ENCODE measurements around the gene TBC1D10A.
A peak's percentile ranks its signal among the peaks of the same experiment; 100 is the strongest.

TBC1D10A gene

DNA sequence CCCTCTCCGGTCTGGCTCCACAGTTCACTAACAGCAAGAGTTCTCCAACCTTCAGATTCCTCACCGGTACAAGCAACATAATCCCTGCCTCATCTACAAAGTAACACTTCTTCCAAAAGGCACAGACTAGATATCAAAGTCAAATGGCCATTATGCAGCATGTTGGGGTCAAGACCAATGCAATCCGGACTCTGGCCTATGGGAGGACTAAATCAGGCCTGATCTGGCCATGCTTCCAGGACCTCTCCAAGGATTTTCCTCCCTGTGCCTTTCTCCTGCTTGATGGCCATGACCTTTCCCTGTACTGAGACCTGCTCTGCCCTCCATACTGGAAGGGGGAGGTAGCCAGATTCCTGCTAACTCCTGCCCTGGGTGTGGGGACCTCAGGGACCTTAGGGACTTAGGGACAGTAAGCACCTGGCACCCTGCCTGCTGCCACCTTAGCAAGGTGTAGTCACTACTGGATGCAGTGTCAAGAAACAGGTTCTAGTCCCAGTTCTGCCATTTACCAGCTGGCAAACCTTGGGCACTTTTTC, 6.7 kb downstream of the TBC1D10A start:
- no peak for DNase-seq (ENCODE audit: low read depth)

DNA sequence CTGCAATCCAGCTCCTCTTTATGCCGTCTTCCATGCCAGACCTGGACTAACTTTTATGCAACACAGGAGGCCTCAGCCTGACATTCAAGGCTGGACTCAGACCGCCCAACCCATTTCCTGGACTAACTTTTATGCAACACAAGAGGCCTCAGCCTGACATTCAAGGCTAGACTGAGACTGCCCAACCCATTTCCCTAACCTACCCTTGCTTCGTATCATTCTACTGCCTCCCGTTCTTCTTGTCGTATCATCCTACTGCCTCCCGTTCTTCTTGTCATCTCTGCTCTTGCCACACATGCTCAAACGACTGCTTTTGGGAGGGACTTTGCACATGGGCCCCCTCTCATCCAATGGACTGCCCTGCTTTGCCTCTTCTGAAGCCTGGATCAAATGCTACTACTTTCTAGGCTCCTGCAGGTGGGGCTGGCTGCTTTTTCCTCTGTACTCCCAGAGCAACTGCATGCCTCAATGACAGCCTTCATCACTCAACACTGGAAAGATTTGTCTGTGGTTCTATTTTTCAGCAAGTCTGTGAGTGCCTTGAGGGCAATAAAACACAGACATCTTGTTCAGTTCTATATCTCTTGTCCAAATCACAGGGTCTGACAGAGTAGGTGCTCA, 7.8 kb downstream of the TBC1D10A start:
- no peak for DNase-seq (ENCODE audit: low read depth)

DNA sequence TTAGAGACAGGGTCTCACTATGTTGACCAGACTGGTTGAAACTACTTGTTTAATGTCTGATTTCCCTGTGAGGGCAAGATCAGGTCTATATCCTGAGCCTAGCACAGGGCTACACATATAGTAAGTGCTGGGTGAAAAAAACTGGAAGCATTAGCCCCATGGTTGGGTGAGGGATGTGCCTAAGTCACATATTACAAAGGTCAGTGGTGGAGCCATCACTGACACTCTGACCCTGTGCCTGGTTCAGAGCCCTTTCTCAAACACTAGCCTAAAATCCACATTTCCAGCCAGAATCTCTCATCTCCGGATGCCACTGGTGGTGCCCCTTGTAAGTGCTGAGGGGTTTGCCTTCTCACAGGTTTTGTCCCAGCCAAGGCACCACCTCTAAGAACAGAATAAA, 9.0 kb downstream of the TBC1D10A start:
- no peak for DNase-seq (ENCODE audit: low read depth)

DNA sequence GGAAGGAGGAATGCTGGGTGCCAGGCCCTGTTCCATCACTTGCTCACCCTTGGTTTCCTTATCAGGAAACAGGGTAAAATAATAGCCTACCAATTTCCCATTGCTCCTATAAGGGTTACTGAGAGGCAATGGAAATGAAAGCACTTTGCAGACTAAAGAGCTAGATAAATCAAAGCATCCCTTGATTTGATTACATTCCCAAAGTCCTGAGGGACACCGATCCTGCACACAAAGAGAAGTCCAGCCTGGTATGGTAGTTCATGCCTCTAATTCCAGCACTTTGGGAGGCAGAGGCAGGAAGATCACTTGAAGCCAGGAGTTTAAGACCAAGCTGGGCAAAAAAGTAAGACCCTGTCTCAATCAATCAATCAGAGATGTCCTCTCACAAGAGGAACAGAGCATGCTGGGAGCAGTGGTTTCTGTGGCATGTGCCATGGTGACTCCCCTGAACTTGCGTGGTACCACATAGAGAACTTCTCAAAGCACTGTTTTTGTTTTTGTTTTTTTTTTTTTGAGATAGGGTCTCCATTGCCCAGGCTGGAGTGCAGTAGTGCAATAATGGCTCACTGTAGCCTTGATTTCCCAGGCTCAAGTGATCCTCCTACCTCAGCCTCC, 10.7 kb downstream of the TBC1D10A start:
- no peak for DNase-seq (ENCODE audit: low read depth)

DNA sequence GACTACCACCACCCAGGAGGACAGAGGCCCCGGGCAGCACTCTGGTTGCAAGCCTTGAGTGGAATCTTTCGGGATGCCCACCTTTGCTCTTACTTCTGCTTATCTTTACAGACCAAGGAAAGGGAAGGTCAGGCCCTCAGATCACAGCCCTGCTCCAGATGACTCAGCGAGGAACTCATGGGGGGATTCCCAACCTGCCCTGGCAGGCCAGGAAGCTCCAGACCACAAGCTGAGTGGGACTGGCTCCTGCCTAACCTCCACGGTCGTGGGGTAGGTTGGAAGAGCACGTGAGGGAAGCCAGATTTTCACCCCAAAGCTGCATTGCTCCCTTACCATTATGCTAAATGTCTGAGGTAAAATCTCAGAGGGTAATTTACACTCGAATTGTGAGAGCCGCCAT, 11.8 kb downstream of the TBC1D10A start:
- DNase-seq (ENCODE audit: low read depth) = no peak

DNA sequence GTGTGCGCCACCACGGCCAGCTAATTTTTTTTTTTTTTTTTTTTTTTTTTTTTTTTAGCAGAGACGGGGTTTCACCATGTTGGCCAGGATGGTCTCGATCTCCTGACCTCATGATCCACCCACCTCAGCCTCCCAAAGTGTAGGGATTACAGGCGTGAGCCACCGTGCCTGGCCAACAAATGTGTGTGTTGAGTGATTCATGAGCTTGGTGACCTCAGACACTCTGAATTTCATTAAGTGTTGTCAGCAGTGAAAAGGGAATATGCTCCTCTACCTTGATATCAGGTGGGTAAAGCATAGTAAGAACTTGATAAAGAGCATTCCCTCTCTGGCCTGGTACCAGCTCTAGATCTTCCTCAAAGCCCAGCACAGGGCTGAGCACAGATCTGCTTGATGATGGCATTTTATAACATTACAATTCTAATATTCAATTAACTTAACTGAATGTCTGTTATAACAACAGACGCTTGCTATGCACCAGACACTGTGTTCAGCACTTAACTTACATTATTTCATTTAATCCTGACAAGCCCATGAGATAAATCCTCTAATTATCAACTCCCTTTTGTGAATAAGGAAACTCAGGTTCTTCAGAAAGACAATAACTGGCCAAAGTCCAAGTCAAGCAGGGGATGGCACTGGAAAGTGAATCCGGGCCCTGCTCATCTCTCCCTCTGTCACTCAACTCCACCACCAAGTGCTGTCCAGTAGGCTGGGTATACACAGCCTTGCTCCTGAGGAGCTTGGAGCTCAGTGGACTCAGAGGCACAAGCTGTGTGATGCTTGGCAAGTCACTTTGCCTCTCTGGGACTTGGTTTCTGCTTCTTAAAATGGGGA, 13.0 kb downstream of the TBC1D10A start:
- no peak for DNase-seq (ENCODE audit: low read depth)

DNA sequence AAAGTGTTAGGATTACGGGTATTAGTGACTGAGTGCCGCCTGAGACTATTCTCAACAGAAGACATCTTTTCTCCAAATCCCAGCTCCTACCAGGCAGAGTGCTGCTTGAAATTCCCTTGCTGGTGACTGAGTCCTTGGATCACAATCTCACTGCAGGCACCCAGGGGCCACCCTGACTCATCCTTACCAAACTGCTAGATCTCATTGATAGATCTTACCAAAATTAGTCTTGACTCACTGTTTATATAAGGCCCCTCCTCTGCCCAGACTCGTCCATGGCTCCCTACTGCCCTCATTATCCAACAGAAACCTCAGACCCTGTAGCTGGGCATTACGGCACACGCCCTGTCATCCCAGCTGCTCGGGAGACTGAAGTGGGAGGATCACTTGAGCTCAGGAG, 14.7 kb downstream of the TBC1D10A start:
- no peak for DNase-seq (ENCODE audit: low read depth)

DNA sequence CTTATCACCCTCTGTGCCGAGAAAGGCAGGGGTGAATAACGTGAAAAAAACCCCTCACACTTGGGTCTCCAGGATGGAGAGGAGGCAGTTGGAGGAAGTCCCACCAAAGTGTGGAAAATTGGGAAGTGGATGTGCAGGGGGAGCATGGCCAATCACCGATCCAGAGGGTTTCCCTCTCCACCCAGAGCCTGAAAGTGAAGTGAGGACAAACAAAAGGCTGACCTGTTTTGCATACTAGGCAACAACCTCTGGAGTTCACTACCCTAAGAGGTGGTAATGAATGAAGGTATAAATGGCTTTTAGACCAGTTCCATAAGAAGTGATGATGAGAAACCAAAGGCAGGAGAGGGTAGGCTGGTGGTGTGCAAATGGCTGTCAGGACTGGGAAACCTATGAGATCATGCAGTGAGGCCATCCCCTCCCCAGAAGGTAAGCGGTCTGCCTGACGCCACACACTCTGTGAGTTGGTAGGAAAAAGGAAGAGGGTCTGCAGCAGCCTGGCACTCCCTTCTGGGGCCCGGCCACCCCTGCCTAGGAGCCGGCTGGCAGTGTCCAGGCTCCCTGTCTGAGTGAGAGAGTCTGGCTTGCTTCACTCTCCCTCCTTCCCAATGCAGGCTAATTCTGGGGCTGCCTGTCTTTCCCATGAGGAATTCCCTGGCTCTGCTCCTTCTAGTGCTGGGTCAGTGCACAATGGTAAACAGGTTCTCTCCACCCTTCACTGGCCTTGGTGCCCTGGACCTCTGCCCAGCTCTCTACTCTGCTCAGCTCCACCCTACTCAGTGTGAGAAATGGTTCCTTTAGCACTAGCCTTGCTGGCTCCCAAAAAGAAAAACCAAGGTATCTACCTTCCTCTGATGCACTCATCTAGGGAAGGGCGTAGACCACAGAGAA, 15.6 kb downstream of the TBC1D10A start:
- DNase-seq (ENCODE audit: low read depth) = peak; percentile 49

DNA sequence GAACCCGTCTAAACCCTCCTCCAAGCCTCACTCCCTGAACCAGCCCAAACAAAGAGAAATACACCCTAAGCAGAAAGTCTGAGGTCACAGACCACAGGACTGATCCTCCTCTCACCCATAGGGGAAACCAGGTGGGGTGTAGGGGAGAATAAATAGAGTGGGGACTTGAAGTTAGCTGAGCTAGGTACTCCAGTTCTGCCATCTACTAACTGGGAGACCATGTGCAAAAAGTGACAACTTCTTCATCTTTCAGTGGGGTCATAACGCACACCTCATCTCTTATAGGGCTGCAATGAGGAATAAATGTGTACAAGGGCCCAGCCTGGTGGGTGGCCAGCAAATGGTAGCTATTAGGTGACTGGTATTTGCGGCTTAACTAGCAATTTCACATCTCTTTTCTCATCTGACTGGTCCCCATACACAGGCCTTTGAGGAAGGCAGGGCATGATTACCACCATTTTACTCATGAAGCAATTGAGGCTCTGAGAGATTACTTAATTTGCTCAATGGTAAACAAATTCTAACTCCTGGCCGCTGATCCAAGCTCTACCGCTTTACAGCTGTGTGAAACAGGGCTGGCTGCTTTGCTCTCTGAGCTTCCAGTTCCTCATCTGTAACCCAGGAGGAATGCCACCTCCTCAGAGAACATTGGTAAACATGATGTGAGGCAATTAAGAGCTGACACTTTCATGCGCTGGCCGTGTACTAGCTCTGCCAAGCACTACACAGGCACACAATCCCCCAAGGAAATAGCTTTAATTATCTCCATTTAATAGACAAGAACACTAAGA, 16.6 kb downstream of the TBC1D10A start:
- peak; percentile 30 for DNase-seq (ENCODE audit: low read depth)

DNA sequence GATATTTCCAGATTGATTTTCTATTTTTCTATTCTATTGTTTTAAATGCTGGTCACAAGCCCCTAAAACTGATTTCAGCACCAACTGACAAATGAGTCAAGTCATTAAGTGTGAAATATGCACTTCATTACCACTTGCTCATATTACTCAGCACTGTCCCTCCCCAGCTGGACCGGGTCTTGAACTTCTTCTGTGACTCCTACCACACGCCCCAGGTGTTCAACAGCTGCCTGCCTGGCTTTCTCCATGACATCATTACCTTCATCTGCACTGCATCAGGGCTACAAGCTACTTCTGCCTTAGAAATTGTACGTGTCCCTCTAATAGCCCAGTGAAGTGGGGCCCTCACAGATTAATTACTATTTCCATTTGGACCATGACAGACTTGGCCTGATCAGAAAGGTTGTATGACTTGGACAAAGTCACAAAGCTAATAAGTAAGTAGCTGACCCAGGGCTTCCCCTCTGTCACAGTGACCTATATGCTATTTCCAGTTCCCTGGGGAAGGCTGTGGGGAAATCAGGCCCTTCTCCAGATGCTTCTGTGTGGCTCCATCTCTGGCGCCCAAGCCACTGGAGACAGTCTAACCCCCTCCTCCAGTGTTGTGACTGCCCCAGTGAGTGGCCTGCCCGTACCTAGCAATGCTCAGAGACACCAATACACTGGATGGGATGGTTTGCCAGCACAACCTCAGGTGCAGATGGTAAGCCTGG, 18.1 kb downstream of the TBC1D10A start:
- DNase-seq (ENCODE audit: low read depth) = no peak

DNA sequence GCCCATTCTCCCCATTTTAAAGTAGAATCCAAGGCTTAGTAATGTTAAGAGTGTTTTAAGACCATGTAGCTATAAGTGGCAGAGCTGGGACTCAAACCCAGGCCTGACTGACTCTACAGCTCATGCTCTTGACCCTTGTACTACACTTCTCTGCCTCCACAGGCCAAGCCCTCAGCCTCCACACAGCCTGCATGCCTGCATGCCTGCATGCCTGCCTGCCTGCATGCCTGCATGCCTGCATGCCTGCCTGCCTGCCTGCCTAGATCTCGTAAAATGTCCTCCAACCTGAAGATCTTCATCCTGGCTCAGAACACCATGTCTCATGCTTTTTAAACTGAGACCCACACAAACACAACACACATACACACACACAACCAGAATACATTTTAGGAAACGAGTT, 18.6 kb downstream of the TBC1D10A start:
- no peak for DNase-seq (ENCODE audit: low read depth)

DNA sequence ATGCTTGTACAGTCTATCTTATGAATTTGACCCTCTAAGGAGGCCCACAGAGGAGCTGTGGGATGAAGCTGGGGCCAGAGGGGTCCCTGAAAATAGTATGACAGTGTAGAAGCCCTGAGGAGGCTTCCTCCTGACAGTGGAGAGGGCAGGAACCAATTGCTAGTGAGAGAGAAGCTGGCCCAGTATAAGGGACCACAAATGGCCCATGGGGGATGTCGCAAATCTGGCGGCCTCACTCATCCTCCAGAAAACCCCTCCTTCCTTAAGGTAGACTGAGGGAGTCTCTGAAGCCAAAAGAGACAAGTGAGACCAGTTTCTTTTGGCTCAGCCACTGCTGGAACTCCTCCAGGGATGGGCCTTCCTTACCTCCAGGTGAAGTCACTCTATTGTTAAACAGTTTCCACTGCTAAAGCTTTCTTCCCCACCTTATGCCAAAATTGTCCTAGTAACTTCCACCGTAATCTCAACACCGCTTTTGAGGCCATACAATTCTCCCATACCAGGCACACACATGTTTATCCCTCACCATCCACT, 19.6 kb downstream of the TBC1D10A start:
- no peak for DNase-seq (ENCODE audit: low read depth)

DNA sequence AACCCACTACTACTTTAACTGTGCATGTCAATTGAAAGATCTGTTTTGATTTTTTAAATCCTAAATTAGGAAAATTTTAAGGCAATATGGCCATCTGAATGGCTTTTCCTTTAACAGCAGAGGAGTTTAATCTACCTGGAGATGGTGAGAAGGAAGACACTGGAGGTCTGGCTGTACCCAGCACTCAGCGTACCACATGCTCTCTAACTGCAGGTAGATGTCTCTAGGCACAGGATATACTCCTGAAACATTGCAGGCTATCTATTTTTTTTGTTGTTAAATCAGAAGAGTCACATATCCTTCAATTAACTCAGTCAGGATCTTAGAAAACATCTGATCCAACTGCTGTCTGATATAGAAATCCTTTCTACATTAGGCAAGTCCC, 20.1 kb downstream of the TBC1D10A start:
- DNase-seq (ENCODE audit: low read depth) = no peak

DNA sequence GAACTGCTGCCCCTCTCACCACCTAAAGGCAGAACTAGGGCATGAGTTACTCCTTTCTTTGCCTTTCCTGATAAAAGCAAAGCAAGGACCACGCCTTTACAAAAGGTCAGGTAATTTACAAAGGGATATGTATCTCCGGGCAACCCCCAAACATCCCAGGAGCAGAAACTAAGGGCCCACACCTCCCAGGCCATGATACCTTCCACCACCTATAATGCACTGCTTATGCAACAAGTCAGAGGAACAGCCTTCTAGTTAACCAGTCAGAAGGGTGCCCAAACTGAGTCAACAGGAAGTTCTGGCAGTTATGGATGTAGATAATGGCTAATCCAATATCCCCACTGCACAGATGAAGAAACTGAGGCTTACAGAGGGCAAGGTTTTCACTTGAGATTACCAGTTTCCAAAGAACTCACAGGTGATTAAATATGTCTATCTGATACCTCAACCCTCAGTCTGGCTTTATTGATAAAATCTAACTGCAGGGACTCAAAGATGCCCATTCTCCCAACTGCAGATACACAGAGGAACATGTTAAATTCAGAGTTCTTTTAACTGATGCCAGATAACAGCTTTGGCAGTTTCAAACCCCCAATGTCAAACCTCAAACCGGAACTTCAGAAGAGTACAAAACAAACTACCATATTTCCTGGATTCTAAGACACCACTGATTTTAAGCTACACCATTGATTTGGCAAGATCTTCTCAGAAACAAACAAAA, 20.7 kb downstream of the TBC1D10A start:
- DNase-seq (ENCODE audit: low read depth) = no peak

DNA sequence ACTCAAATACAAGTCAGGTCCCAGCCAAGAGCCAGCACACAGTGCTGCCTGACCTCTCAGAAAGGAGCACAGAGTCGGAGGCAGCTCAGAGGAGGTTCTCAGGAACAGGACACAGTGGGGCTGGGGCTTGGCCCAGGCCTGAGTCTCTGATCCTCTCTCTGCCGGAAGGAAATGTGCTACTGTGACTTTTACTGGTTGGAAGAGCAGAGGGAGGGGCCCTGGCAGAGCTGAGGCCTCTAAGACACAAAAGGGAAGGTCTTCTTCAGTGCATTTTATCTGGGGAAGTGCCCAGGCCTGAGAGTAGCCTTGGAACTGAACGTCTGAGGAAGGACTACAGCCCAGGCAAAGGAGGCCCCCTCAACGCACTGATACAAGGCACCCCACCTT, 21.2 kb downstream of the TBC1D10A start:
- no peak for DNase-seq (ENCODE audit: low read depth)

DNA sequence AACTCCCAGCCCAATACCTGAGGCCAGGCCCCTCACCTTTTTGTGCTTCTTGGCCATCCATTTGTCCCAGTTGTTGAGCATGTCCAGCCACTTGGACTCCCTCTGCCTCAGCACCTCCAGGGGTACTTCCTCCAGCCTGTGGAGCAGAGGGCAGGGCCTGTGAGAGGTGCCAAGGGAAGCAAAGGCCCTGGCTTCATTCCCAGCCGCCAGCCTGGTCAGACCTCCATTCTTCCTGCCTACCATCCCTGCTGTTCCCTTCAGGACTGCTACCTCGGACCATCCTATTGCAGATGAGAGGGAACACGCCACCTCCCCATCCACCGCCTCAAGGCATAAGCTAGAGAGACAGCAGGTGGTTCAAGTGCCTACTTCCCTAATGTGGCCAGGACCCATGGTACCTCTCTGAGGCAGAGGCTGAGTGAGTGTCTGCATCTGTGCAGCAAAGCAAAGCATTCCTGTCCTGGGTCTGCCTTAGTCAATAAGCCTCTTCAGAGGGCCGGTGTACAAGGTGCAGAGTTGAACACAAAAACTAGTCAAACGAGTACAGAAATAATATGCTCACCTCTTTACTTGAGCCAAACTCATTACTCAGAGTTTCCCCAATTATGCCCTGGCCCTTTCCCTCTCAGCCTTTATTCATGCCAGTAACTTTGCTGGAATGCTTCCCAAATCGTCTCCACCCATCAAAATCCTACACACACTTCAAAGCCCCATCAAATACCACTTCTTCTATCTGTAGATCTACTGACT, 22.1 kb downstream of the TBC1D10A start:
- no peak for DNase-seq (ENCODE audit: low read depth)

DNA sequence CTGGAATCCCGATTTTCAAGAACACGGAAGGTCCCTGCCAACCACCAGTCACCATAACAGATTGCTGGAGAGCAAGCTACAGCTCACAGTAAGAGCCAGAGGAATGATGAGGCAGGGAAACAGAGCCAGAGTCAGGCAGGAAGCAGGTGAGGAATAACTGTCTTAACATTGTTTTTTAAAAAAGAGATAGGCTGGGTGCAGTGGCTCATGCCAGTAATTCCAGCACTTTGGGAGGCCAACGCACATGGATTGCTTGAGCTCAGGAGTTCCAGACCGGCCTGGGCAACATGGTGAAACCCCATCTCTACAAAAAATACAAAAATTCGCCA, 24.0 kb downstream of the TBC1D10A start:
- no peak for DNase-seq (ENCODE audit: low read depth)

DNA sequence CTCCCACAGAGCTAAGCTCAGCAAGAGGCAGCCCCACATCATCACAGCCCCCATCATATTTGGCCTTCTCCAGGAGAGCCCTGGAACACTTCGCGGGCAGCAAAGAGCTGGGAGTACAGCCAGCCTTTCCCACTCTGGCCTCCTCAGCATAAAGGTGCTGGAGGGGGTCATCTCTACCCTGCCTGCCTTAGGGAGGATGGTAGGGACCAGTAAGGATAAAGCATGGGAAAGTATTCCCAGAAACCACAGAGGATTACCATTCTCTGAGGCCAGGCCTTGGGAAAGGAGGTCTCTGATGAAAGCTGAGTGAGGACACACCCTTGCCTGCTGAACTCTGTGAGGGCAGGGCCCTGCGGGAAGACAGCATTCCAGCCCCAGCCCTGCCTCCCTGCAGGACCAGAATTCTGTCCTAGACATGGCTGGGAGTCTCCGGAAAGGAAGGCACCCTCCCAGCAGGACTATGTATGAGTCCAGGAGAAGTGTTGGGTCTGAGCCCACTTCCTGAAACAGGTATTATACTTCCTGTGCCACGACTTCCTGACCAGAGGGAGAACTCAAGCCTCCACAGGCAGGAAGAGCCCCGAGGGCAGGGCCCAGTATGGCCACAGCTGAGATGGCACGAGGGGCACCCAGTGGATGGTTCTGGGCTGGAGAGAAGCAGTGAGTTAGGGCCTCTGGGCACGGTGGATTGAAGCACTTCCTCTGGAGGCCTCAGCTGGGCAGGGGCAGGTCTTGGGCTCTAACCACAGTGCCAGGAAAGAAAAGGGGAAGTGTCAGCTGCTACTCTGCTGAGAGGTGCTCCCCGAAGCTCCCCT, 24.5 kb downstream of the TBC1D10A start:
- no peak for DNase-seq (ENCODE audit: low read depth)

Data from fibroblast of the conjunctiva (primary cell).